CD4-positive, alpha-beta memory T cell (primary cell): ENCODE results near the gene TMEM59. TPM values are rescaled to one million over a fixed set of nuclear protein-coding genes. Genes with fewer than 3 reads are reported as not detected.
"Not testable (repeated sequence)": the region's sequence is repeated elsewhere in the genome, so short reads cannot be mapped to it uniquely, and the experiment has no call there.

Experiments used
- CTCF ChIA-PET: fragments of 350-600 bp; sonication (Branson Sonifier 250); formaldehyde crosslinking; loops from one replicate; lab custom pipeline; 2021; ENCODE audit warnings: inconsistent platforms; ENCODE audit not compliant: partially characterized antibody; lab: Charles Lee
- POLR2A ChIA-PET: fragments of 350-600 bp; sonication (Branson Sonifier 250); formaldehyde crosslinking; loops from one replicate; lab custom pipeline; 2021; ENCODE audit not compliant: partially characterized antibody; lab: Charles Lee
- DNase-seq, 5 donors: peaks; one replicate each; pipeline versions ENCODE4 v3.0.0 to v3.0.0-alpha.2; 2020 to 2022; ENCODE audit warnings: mixed read lengths in 1 of 5
- H3K27ac ChIP-seq: one replicate; pipeline ENCODE4 v1.7.0; 2013; ENCODE audit warnings: low read depth, low read length
- H3K27me3 ChIP-seq: 2 replicates; pipeline ENCODE4 v1.7.0; 2013; ENCODE audit warnings: mild to moderate bottlenecking, low read length, moderate library complexity; ENCODE audit not compliant: insufficient read depth
- H3K36me3 ChIP-seq: 2 replicates; pipeline ENCODE4 v1.7.0; 2013; ENCODE audit warnings: mild to moderate bottlenecking, low read length, moderate library complexity; ENCODE audit not compliant: insufficient read depth
- H3K4me1 ChIP-seq: 2 replicates; pipeline ENCODE4 v1.7.0; 2013; ENCODE audit warnings: mild to moderate bottlenecking, low read length, moderate library complexity; ENCODE audit not compliant: insufficient read depth
- H3K4me3 ChIP-seq, 2 donors: one replicate each; pipeline ENCODE4 v1.7.0; 2013; ENCODE audit warnings: low read length in 2 of 2, mild to moderate bottlenecking in 1 of 2
- H3K9me3 ChIP-seq, 2 donors: one replicate each; pipeline ENCODE4 v1.7.0; 2013; ENCODE audit warnings: low read length in 2 of 2, control low read depth in 1 of 2; ENCODE audit not compliant: control insufficient read depth in 1 of 2
- H3K27ac Mint-ChIP-seq, 7 donors: one replicate each; pipeline ENCODE4 v1.8.0; 2020 to 2021; ENCODE audit warnings: mixed read lengths in 7 of 7, mild to moderate bottlenecking in 6 of 7, inconsistent platforms in 3 of 7, moderate library complexity in 3 of 7
- H3K27me3 Mint-ChIP-seq, 2 donors: one replicate each; pipeline ENCODE4 v1.8.0; 2020 to 2021; ENCODE audit warnings: mixed read lengths in 2 of 2
- H3K36me3 Mint-ChIP-seq, 2 donors: one replicate each; pipeline ENCODE4 v1.8.0; 2020 to 2021; ENCODE audit warnings: mixed read lengths in 2 of 2, inconsistent platforms in 1 of 2, mild to moderate bottlenecking in 1 of 2
- H3K4me1 Mint-ChIP-seq, 4 donors: one replicate each; pipeline ENCODE4 v1.8.0; 2020 to 2021; ENCODE audit warnings: mixed read lengths in 4 of 4, mild to moderate bottlenecking in 1 of 4
- H3K4me3 Mint-ChIP-seq, 8 donors: one replicate each; pipeline ENCODE4 v1.8.0; 2020 to 2021; ENCODE audit warnings: mixed read lengths in 8 of 8, mild to moderate bottlenecking in 7 of 8, moderate library complexity in 6 of 8, inconsistent platforms in 3 of 8
- H3K9me3 Mint-ChIP-seq, 8 donors: one replicate each; pipeline ENCODE4 v1.8.0; 2020 to 2021; ENCODE audit warnings: mixed read lengths in 8 of 8, mild to moderate bottlenecking in 5 of 8, inconsistent platforms in 3 of 8, moderate library complexity in 1 of 8
- intact Hi-C: fragments of 100-400 bp; cut with micrococcal nuclease; formaldehyde crosslinking; loops from one replicate; pipeline ENCODE4 v1.15.1; 2023
- polyA plus RNA-seq, 2 donors: library from polyadenylated mRNA; unstranded; fragments of 300-500 nt; fragmentation: Illumina TruSeq; gene quantifications; one replicate each; pipeline ENCODE4 v1.2.3, GENCODE V29; 2021
- total RNA-seq, 2 experiments: library from RNA; stranded (reverse); gene quantifications; one replicate each; pipeline ENCODE4 v1.2.3, GENCODE V29; 2021

Gene TMEM59
- total and polyA plus RNA-seq, 4 experiments from 2014 or later = 212 to 1,059 (median 378) TPM

- ChIA-PET CTCF (no interaction called here), POLR2A (interaction anchor here (0.7 kb wide), 1 partner anchor 767 kb away, joined by 4 read pairs; no protein-coding TSS in a partner anchor)
- H3K27ac Mint-ChIP-seq = no peak overlapping the region
- Histone ChIP-seq H3K27ac (no peak overlapping the region), H3K9me3 (no peaks in the 10 kb centered on the region), H3K36me3 (no peaks in the 10 kb centered on the region), H3K4me1 (no peaks in the 10 kb centered on the region), H3K27me3 (no peaks in the 10 kb centered on the region), H3K4me3 (no peak overlapping the region)
- peaks cover 0 to 2% (median 0%) of the 10 kb centered on the region in 8 donors for H3K9me3 Mint-ChIP-seq
- no peaks in the 10 kb centered on the region for H3K36me3 Mint-ChIP-seq
- DNase-seq = no peak
- intact Hi-C loops = no loop called here
- no peak overlapping the region for H3K4me3 Mint-ChIP-seq
- peaks cover 0 to 3% of the 10 kb centered on the region in 2 donors for H3K27me3 Mint-ChIP-seq
- no peaks in the 10 kb centered on the region for H3K4me1 Mint-ChIP-seq
These were observed 54.8 kb downstream of the TMEM59 start for GRCh38 chr1:53998223-53998622.

GRCh38 chr1:53995683-53996082 lies 57.3 kb downstream of the TMEM59 start:
- Histone ChIP-seq H3K4me3 (no peak overlapping the region), H3K36me3 (no peaks in the 10 kb centered on the region), H3K27ac (no peak overlapping the region), H3K4me1 (no peaks in the 10 kb centered on the region), H3K9me3 (no peaks in the 10 kb centered on the region), H3K27me3 (no peaks in the 10 kb centered on the region)
- POLR2A ChIA-PET = no interaction called here
- CTCF ChIA-PET = no interaction called here
- DNase-seq = no peak
- no peaks in the 10 kb centered on the region for H3K4me1 Mint-ChIP-seq
- no peak overlapping the region for H3K27ac Mint-ChIP-seq
- intact Hi-C loops = no loop called here
- peaks cover 0 to 3% of the 10 kb centered on the region in 2 donors for H3K27me3 Mint-ChIP-seq
- H3K9me3 Mint-ChIP-seq = peaks cover 0 to 2% (median 0%) of the 10 kb centered on the region in 8 donors
- H3K4me3 Mint-ChIP-seq = no peak overlapping the region
- H3K36me3 Mint-ChIP-seq = no peaks in the 10 kb centered on the region

DNA sequence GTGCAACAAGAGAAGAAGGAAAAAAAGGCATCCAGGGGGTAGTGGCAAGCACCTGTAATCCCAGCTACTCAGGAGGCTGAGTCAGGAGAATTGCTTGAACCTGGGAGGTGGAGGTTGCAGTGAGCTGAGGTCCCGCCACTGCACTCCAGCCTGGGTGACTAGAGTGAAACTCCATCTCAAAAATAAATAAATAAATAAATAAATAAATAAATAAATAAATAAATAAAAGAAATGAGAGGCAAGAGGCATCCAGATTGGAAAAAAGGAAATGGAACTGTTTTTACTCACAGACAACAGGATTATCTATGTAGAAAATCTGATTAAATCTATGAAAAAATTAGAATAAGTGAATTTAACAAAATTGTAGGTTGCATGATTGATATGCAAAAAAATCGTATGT lies 58.5 kb downstream of the TMEM59 start:
- H3K27me3 Mint-ChIP-seq, CTCF ChIA-PET, H3K27me3 ChIP-seq, H3K9me3 ChIP-seq, H3K27ac ChIP-seq, H3K4me3 ChIP-seq, H3K36me3 Mint-ChIP-seq, H3K4me1 ChIP-seq, H3K36me3 ChIP-seq, H3K27ac Mint-ChIP-seq, H3K4me3 Mint-ChIP-seq, H3K4me1 Mint-ChIP-seq, H3K9me3 Mint-ChIP-seq, POLR2A ChIA-PET, intact Hi-C loops, DNase-seq: not testable (repeated sequence)

- Mint-ChIP-seq H3K9me3 (no peaks in the 10 kb centered on the region), H3K27ac (no peak overlapping the region), H3K4me3 (no peak overlapping the region), H3K27me3 (peaks cover 0 to 3% of the 10 kb centered on the region in 2 donors), H3K4me1 (peaks cover 0 to 10% (median 2%) of the 10 kb centered on the region in 4 donors), H3K36me3 (no peaks in the 10 kb centered on the region)
- POLR2A ChIA-PET = no interaction called here
- Histone ChIP-seq H3K27me3 (no peaks in the 10 kb centered on the region), H3K4me3 (no peak overlapping the region), H3K36me3 (no peaks in the 10 kb centered on the region), H3K4me1 (no peaks in the 10 kb centered on the region), H3K9me3 (no peaks in the 10 kb centered on the region), H3K27ac (no peak overlapping the region)
- CTCF ChIA-PET = interaction anchor here (0.7 kb wide), 1 partner anchor 90 kb away, joined by 3 read pairs; no protein-coding TSS in a partner anchor
- intact Hi-C loops = no loop called here
- no peak for DNase-seq
These were observed 60.7 kb downstream of the TMEM59 start for GRCh38 chr1:53992085-53992874.

DNA sequence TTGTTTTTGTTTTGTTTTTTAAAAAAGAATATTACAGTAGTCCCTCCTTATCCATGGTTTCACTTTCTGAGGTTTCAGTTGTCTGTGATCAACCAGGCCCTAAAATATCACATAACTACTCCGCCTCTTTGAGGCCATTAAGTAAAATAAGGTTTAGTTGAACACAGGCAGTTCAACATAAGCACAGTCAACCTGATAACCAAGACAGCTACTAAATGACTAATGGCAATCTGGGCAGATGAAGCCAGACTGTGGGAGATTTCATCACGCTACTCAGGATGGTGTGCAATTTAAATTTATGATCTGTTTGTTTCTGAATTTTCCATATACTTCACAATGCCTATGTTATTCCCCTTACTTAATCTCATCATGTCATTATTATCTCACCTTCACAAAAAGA lies 65.1 kb downstream of the TMEM59 start:
- no peak overlapping the region for H3K27ac ChIP-seq
- Mint-ChIP-seq H3K36me3 (no peaks in the 10 kb centered on the region), H3K4me3 (peak overlapping the region in 1 of 8 donors; percentile 19), H3K27ac (peak overlapping the region in 3 of 7 donors; percentile 24 to 65 (median 54)), H3K9me3 (peaks cover 0 to 3% (median 0%) of the 10 kb centered on the region in 8 donors), H3K27me3 (peaks cover 0 to 2% of the 10 kb centered on the region in 2 donors), H3K4me1 (peaks cover 9 to 30% (median 12%) of the 10 kb centered on the region in 4 donors)
- H3K4me3 ChIP-seq = no peak overlapping the region
- POLR2A ChIA-PET = no interaction called here
- DNase-seq = no peak
- no peaks in the 10 kb centered on the region for H3K9me3 ChIP-seq
- CTCF ChIA-PET = no interaction called here
- intact Hi-C loops = no loop called here
- H3K36me3 ChIP-seq = no peaks in the 10 kb centered on the region
- no peaks in the 10 kb centered on the region for H3K27me3 ChIP-seq
- H3K4me1 ChIP-seq = peaks cover 8% of the 10 kb centered on the region

DNA sequence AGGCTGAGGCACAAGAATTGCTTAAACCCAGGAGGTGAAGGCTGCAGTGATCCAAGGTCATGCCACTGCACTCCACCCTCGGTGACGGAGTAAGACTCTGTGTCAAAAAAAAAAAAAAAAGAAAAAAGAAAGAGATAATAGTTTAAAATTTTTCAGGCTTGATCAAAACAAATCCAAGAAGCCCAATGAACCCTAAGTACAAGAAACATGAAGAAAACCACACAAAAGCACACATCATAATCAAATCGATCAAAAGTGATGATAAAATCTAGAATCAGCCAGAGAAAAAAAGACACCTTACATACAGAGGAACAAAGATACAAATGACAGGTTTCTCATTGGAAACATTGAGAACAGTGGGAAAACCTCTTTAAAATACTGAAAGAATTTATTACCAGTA lies 66.5 kb downstream of the TMEM59 start:
- Mint-ChIP-seq H3K27me3 (peaks cover 0 to 2% of the 10 kb centered on the region in 2 donors), H3K4me1 (peaks cover 9 to 34% (median 12%) of the 10 kb centered on the region in 4 donors), H3K36me3 (no peaks in the 10 kb centered on the region)

DNA sequence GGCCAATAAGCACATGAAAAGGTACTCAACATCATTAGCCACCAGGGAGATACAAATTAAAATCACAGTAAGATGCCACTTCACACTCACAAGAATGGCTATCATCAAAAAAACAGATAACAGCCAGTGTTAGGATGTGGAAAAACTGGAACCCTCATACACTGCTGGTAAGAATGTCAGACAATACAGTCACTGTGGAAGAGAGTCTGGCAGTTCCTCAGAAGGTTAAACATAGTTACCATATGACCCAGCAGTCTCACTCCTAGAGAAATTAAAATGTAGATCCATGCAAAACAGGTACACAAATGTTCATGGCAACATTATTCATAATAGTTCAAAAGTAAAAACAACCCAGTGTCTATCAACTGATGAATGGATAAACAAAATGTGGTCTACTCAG lies 68.3 kb downstream of the TMEM59 start:
- Mint-ChIP-seq H3K4me1 (peaks cover 9 to 34% (median 12%) of the 10 kb centered on the region in 4 donors), H3K27me3 (peaks cover 0 to 2% of the 10 kb centered on the region in 2 donors), H3K9me3 (peaks cover 0 to 3% (median 0%) of the 10 kb centered on the region in 8 donors), H3K36me3 (no peaks in the 10 kb centered on the region), H3K27ac (no peak overlapping the region), H3K4me3 (no peak overlapping the region)
- ChIA-PET POLR2A (no interaction called here), CTCF (no interaction called here)
- no peak overlapping the region for H3K4me3 ChIP-seq
- peaks cover 8% of the 10 kb centered on the region for H3K4me1 ChIP-seq
- intact Hi-C loops = no loop called here
- no peak overlapping the region for H3K27ac ChIP-seq
- H3K36me3 ChIP-seq = no peaks in the 10 kb centered on the region
- H3K9me3 ChIP-seq = no peaks in the 10 kb centered on the region
- no peak for DNase-seq
- no peaks in the 10 kb centered on the region for H3K27me3 ChIP-seq

More for the DNA sequence above, 66.5 kb downstream of the TMEM59 start:
- Histone ChIP-seq H3K4me1 (peaks cover 8% of the 10 kb centered on the region), H3K4me3 (no peak overlapping the region), H3K9me3 (no peaks in the 10 kb centered on the region), H3K27ac (no peak overlapping the region), H3K27me3 (no peaks in the 10 kb centered on the region), H3K36me3 (no peaks in the 10 kb centered on the region)
- peaks cover 0 to 3% (median 0%) of the 10 kb centered on the region in 8 donors for H3K9me3 Mint-ChIP-seq
- CTCF ChIA-PET = no interaction called here
- POLR2A ChIA-PET = no interaction called here
- H3K27ac Mint-ChIP-seq = peak overlapping the region in 2 of 7 donors; percentile 6 to 58
- peak overlapping the region in 2 of 8 donors; percentile 6 to 11 for H3K4me3 Mint-ChIP-seq
- DNase-seq = peak in 4 of 5 donors; percentile 11 to 34 (median 27)
- intact Hi-C loops = no loop called here
